Germinal center (tissue), 1 donor: ENCODE data around the gene GPR142.

Source experiments
- DNase-seq: peaks from one replicate; pipeline ENCODE4 v3.0.0; 2012; ENCODE audit warnings: mixed read lengths, low spot score

Gene GPR142

GRCh38 chr17:74371653-74372147 lies 4.4 kb downstream of the GPR142 start:
- DNase-seq = no peak

- no peak for DNase-seq
Observed at GRCh38 chr17:74372426-74372825, 5.1 kb downstream of the GPR142 start.

GRCh38 chr17:74373838-74374606 lies 6.7 kb downstream of the GPR142 start:
- DNase-seq = no peak

- DNase-seq = no peak
Observed at GRCh38 chr17:74374858-74375257, 7.6 kb downstream of the GPR142 start.

GRCh38 chr17:74379495-74380085 lies 12.3 kb downstream of the GPR142 start:
- DNase-seq = peak; percentile 78

GRCh38 chr17:74380086-74380958 lies 13.0 kb downstream of the GPR142 start:
- DNase-seq = no peak

GRCh38 chr17:74380959-74381808 lies 13.9 kb downstream of the GPR142 start:
- DNase-seq = no peak

- no peak for DNase-seq
Observed at GRCh38 chr17:74383141-74383540, 15.8 kb downstream of the GPR142 start.

- no peak for DNase-seq
Observed at GRCh38 chr17:74385201-74385600, 17.9 kb downstream of the GPR142 start.

- DNase-seq = no peak
Observed at GRCh38 chr17:74386386-74386785, 19.1 kb downstream of the GPR142 start.

- DNase-seq = no peak
Observed at GRCh38 chr17:74387365-74388218, 20.3 kb downstream of the GPR142 start.

- DNase-seq = no peak
Observed at GRCh38 chr17:74389084-74389753, 21.9 kb downstream of the GPR142 start.

- no peak for DNase-seq
Observed at GRCh38 chr17:74389937-74390679, 22.8 kb downstream of the GPR142 start.

GRCh38 chr17:74390680-74391653 lies 23.7 kb downstream of the GPR142 start:
- no peak for DNase-seq

GRCh38 chr17:74391771-74392170 lies 24.5 kb downstream of the GPR142 start:
- no peak for DNase-seq

GRCh38 chr17:74392848-74393247 lies 25.5 kb downstream of the GPR142 start:
- DNase-seq = no peak

- DNase-seq = no peak
Observed at GRCh38 chr17:74393346-74393942, 26.1 kb downstream of the GPR142 start.
